HEK293 (cell line): ENCODE results near the gene AFF3.

Experiments
- CTCF ChIA-PET: fragments of 350-600 bp; formaldehyde crosslinking; extraction: SDS; loops from one replicate; lab custom pipeline; 2021; ENCODE audit warnings: antibody characterized with exemption; lab: Yijun Ruan, JAX
- POLR2A ChIA-PET: fragments of 300-600 bp; formaldehyde crosslinking; extraction: SDS; loops from one replicate; lab custom pipeline; 2020; ENCODE audit warnings: antibody characterized with exemption, inconsistent platforms; lab: Yijun Ruan, JAX
- H3K27ac ChIP-seq: fragments of 200-500 bp; sonication (Bioruptor generic); 2 replicates; pipeline ENCODE4 v1.5.1; 2014; ENCODE audit warnings: low read depth, low read length, control low read depth, inconsistent platforms; ENCODE audit errors: extremely low read depth
- H3K36me3 ChIP-seq, 2 experiments: fragments of 200-500 bp in 1 of 2; sonication (Bioruptor generic) in 1 of 2; 1 replicate in 1 of 2; 2 replicates in 1 of 2; pipeline ENCODE4 v1.5.1; 2014 to 2017; ENCODE audit warnings: inconsistent platforms in 2 of 2, low read length in 2 of 2; ENCODE audit not compliant: control insufficient read depth in 2 of 2, insufficient read depth in 1 of 2
- H3K4me1 ChIP-seq: fragments of 200-500 bp; sonication (Bioruptor generic); 2 replicates; pipeline ENCODE4 v1.5.1; 2014; ENCODE audit warnings: mild to moderate bottlenecking, low read length, inconsistent platforms; ENCODE audit not compliant: control insufficient read depth, insufficient read depth
- H3K4me3 ChIP-seq: 2 replicates; pipeline ENCODE4 v1.5.1; 2011; ENCODE audit warnings: low read depth, mild to moderate bottlenecking, control low read depth, low read length, moderate library complexity
- H3K9me3 ChIP-seq: fragments of 200-500 bp; sonication (Bioruptor generic); 2 replicates; pipeline ENCODE4 v1.5.1; 2014; ENCODE audit warnings: low read depth, low read length, inconsistent platforms; ENCODE audit not compliant: control insufficient read depth, insufficient read depth
- BCL11A ChIP-seq: fragments of 450-650 bp; formaldehyde crosslinking; IDR thresholded peaks from 2 replicates; pipeline ENCODE4 v1.5.1; 2016; ENCODE audit warnings: low read depth, missing biosample characterization, missing genetic modification characterization
- PRDM10 ChIP-seq: fragments of 450-650 bp; formaldehyde crosslinking; IDR thresholded peaks from 2 replicates; pipeline ENCODE4 v1.5.1; 2016; ENCODE audit warnings: missing biosample characterization, missing genetic modification characterization
- PRDM6 ChIP-seq: fragments of 450-650 bp; formaldehyde crosslinking; IDR thresholded peaks from 2 replicates; pipeline ENCODE4 v1.5.1; 2017; ENCODE audit warnings: missing biosample characterization, missing genetic modification characterization
- SCRT2 ChIP-seq: fragments of 450-650 bp; formaldehyde crosslinking; IDR thresholded peaks from 2 replicates; pipeline ENCODE4 v1.5.1; 2016; ENCODE audit warnings: missing biosample characterization, missing genetic modification characterization
- TCF7L2 ChIP-seq: IDR thresholded peaks from 2 replicates; pipeline ENCODE4 v1.6.1; 2011; ENCODE audit warnings: low read depth, mild to moderate bottlenecking, inconsistent platforms, low read length, moderate library complexity, borderline replicate concordance
- ZBTB17 ChIP-seq: fragments of 450-650 bp; formaldehyde crosslinking; IDR thresholded peaks from 2 replicates; pipeline ENCODE4 v1.5.1; 2016; ENCODE audit warnings: missing biosample characterization, missing genetic modification characterization
- ZBTB49 ChIP-seq: fragments of 450-650 bp; formaldehyde crosslinking; IDR thresholded peaks from 2 replicates; pipeline ENCODE4 v1.5.1; 2016; ENCODE audit warnings: missing biosample characterization, missing genetic modification characterization, low read depth
- ZNF174 ChIP-seq: fragments of 450-650 bp; formaldehyde crosslinking; IDR thresholded peaks from 2 replicates; pipeline ENCODE4 v1.5.0; 2017; ENCODE audit warnings: missing biosample characterization, mild to moderate bottlenecking, missing genetic modification characterization
- ZNF354C ChIP-seq: fragments of 450-650 bp; formaldehyde crosslinking; IDR thresholded peaks from 2 replicates; pipeline ENCODE4 v1.5.1; 2016; ENCODE audit warnings: missing biosample characterization, missing genetic modification characterization, low read depth, borderline replicate concordance
- ZNF416 ChIP-seq: fragments of 450-650 bp; formaldehyde crosslinking; IDR thresholded peaks from 2 replicates; pipeline ENCODE4 v1.5.1; 2016; ENCODE audit warnings: missing biosample characterization, missing genetic modification characterization
- ZNF501 ChIP-seq: fragments of 450-650 bp; formaldehyde crosslinking; IDR thresholded peaks from 2 replicates; pipeline ENCODE4 v1.5.1; 2016; ENCODE audit warnings: missing biosample characterization, missing genetic modification characterization
- ZNF513 ChIP-seq: fragments of 450-650 bp; IDR thresholded peaks from 2 replicates; pipeline ENCODE4 v1.5.1; 2018; ENCODE audit warnings: missing biosample characterization, missing genetic modification characterization
- ZNF580 ChIP-seq: fragments of 450-650 bp; formaldehyde crosslinking; IDR thresholded peaks from 2 replicates; pipeline ENCODE4 v1.5.1; 2016; ENCODE audit warnings: missing biosample characterization, missing genetic modification characterization
- ZNF596 ChIP-seq: fragments of 450-650 bp; IDR thresholded peaks from 2 replicates; pipeline ENCODE4 v1.5.0; 2018; ENCODE audit warnings: missing biosample characterization, mild to moderate bottlenecking, missing genetic modification characterization, moderate library complexity
- ZNF621 ChIP-seq: fragments of 450-650 bp; formaldehyde crosslinking; IDR thresholded peaks from 2 replicates; pipeline ENCODE4 v1.5.1; 2017; ENCODE audit warnings: missing biosample characterization, missing genetic modification characterization
- ZNF623 ChIP-seq: fragments of 450-650 bp; formaldehyde crosslinking; IDR thresholded peaks from 2 replicates; pipeline ENCODE4 v1.5.1; 2016; ENCODE audit warnings: missing biosample characterization, missing genetic modification characterization
- ZNF670 ChIP-seq: fragments of 450-650 bp; formaldehyde crosslinking; IDR thresholded peaks from 2 replicates; pipeline ENCODE4 v1.5.1; 2016; ENCODE audit warnings: missing biosample characterization, missing genetic modification characterization, low read depth

The AFF3 gene

GRCh38 chr2:100059638-100060037 lies 82.8 kb downstream of the AFF3 start:
- ChIA-PET CTCF (no interaction called here), POLR2A (no interaction called here)
- no peak overlapping the region for H3K4me3 ChIP-seq
- no peak overlapping the region for H3K27ac ChIP-seq
- peaks cover 20% of the 10 kb centered on the region for H3K4me1 ChIP-seq
- H3K36me3 ChIP-seq = no peaks in the 10 kb centered on the region
- TF ChIP-seq ZBTB17 = peak; percentile 42; the same call in 1 of the 2 replicates
- no peak for TF ChIP-seq BCL11A
- TF ChIP-seq TCF7L2 = peak; percentile 20; the same call in 1 of the 2 replicates
- no peaks in the 10 kb centered on the region for H3K9me3 ChIP-seq

- ChIA-PET CTCF (no interaction called here), POLR2A (interaction anchor here (0.8 kb wide), 1 partner anchor 9 kb away, joined by 3 read pairs; no protein-coding TSS in a partner anchor)
- Histone ChIP-seq H3K4me3 (no peak overlapping the region), H3K27ac (no peak overlapping the region), H3K4me1 (peaks cover 17% of the 10 kb centered on the region), H3K9me3 (no peaks in the 10 kb centered on the region)
- TF ChIP-seq PRDM6 (tag by site-specific recombination) (peak; percentile 61), PRDM10 (tag by site-specific recombination) (peak; percentile 57), ZNF623 (tag by site-specific recombination) (no peak)
- TF ChIP-seq, all 188 proteins: peak for 2
- no peaks in the 10 kb centered on the region for H3K36me3 ChIP-seq
These were observed 84.5 kb downstream of the AFF3 start for GRCh38 chr2:100057901-100058261.

GRCh38 chr2:100054426-100054825 lies 88.0 kb downstream of the AFF3 start:
- POLR2A ChIA-PET = no interaction called here
- Histone ChIP-seq H3K27ac (no peak overlapping the region), H3K4me1 (peaks cover 17% of the 10 kb centered on the region), H3K36me3 (no peaks in the 10 kb centered on the region), H3K9me3 (no peaks in the 10 kb centered on the region), H3K4me3 (no peak overlapping the region)
- TF ChIP-seq SCRT2 (tag by site-specific recombination) (peak; percentile 51), ZNF416 (tag by site-specific recombination) (no peak)
- CTCF ChIA-PET = no interaction called here

GRCh38 chr2:100053087-100053885 lies 89.1 kb downstream of the AFF3 start:
- ChIA-PET POLR2A (no interaction called here), CTCF (no interaction called here)
- H3K4me1 ChIP-seq = peaks cover 17% of the 10 kb centered on the region
- H3K36me3 ChIP-seq = no peaks in the 10 kb centered on the region
- H3K4me3 ChIP-seq = no peak overlapping the region
- no peaks in the 10 kb centered on the region for H3K9me3 ChIP-seq
- H3K27ac ChIP-seq = no peak overlapping the region
- TF ChIP-seq ZBTB49 (no peak), ZNF596 (tag by site-specific recombination) (no peak), ZNF354C (tag by site-specific recombination) (no peak), ZNF670 (tag by site-specific recombination) (no peak), ZNF580 (tag by site-specific recombination) (no peak), ZNF513 (tag by site-specific recombination) (no peak), ZNF621 (tag by site-specific recombination) (no peak), ZNF174 (tag by site-specific recombination) (no peak), ZNF501 (tag by site-specific recombination) (no peak)
